Nasal cavity respiratory epithelium epithelial cell of viscerocranial mucosa (primary cell): ENCODE data around the gene C1QA. TPM values are rescaled to one million over a fixed set of nuclear protein-coding genes. Genes with fewer than 3 reads are reported as not detected.

Experiments
- total RNA-seq: library from RNA; depleted of rRNA; stranded (reverse); fragments of >200 nt; gene quantifications from 2 replicates; pipeline ENCODE4 v1.2.3, GENCODE V29; 2014

C1QA gene, protein sequence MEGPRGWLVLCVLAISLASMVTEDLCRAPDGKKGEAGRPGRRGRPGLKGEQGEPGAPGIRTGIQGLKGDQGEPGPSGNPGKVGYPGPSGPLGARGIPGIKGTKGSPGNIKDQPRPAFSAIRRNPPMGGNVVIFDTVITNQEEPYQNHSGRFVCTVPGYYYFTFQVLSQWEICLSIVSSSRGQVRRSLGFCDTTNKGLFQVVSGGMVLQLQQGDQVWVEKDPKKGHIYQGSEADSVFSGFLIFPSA
- not detected in 2 replicates for total RNA-seq

DNA sequence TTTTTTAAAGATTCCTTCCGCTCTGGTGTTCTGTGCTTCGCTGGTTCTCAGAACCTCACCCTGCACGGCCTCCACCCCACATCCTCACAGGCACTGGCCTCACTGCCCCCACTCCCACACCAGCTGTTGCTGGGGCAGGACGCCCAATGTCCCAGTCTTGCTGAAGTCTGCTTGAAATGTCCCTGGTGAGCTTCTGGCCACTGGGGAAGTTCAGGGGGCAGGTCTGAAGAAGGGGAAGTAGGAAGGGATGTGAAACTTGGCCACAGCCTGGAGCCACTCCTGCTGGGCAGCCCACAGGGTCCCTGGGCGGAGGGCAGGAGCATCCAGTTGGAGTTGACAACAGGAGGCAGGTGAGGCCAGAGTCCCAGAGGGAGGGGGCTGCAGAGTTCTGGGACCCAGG, at the start of gene C1QA:
Gene C1QA (plus strand): TSS at position 276 of the 400 bp plus-strand sequence. CDS start 989 bp downstream, outside the sequence.

DNA sequence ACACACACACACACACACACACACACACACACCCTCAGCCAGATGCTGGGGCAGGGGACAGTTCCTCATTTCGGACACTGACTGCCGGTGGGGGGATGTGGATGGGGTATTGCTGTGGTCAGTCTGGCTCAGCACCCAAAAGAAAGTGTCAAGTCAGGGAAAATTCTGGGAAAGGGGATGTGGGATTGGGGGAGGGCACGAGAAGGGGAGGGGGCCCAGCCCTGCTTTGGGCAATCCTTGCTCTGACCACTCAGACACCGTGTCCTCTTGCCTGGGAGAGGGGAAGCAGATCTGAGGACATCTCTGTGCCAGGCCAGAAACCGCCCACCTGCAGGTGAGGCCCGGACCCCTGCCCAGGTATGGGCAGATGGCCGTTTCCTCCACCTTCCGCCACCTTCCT, 7.0 kb downstream of the C1QA start, which contains the start of gene C1QC:
Gene C1QC (plus strand): TSS at position 253 of the 400 bp plus-strand sequence. CDS start 391 bp downstream, outside the sequence.

DNA sequence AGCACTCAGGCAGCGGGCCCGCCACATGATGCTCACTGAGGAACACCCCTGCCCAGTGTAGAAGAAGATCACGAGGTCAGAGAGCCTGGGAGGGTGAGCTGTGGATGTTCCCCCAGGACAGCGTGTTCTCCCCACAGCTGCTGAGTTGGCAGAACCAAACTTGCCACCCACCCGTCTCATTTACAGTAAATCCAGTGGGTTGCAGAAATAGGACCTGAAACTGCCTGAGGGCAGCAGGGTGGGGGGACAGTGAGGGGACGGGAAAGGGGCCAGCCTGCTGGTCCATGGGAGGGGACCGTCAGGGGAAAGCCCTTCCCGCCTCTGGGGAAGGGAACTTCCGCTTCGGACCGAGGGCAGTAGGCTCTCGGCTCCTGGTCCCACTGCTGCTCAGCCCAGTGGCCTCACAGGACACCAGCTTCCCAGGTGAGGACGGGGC, 16.5 kb downstream of the C1QA start, which contains the start of gene C1QB:
Gene C1QB (plus strand): TSS at position 356 of the 436 bp plus-strand sequence. CDS start 6,227 bp downstream, outside the sequence.

Other genes starting within 250 kb of the C1QA start
- gene ZBTB40, start 184.8 kb upstream of the C1QA start, total RNA-seq: 9.9 and 14.8 TPM in 2 replicates
- under 0.01 TPM in 1 of 2 replicates, not detected in the other for gene EPHA8, start 73.1 kb upstream of the C1QA start, total RNA-seq
- not detected in 2 replicates for gene C1QC, start 7.0 kb downstream of the C1QA start, total RNA-seq
- not detected in 2 replicates for gene C1QB, start 16.6 kb downstream of the C1QA start, total RNA-seq
- 3.4 and 83.6 TPM in 2 replicates for gene EPHB2, start 74.2 kb downstream of the C1QA start, total RNA-seq